ENCODE measurements around the gene ETNK1.

Gene ETNK1

DNA sequence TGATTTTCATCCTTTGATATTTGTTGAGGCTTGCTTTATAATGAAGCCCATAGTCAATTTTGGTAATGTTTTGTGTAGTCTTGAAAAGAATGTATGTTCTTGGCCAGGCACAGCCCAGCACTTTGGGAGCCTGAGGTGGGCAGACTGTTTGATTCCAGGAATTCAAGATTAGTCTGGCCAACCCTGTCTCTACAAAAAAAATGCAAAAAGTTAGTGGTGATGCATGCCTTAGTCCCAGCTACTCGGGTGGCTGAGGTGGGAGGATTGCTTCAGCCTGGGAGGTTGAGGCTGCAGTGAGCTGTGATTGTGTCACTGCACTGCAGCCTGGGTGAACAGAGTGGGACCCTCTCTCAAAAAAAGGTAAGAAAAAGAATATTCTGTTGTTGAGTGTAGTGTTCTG is 10.8 kb downstream of the ETNK1 start:
- DNase-seq = no peak

DNA sequence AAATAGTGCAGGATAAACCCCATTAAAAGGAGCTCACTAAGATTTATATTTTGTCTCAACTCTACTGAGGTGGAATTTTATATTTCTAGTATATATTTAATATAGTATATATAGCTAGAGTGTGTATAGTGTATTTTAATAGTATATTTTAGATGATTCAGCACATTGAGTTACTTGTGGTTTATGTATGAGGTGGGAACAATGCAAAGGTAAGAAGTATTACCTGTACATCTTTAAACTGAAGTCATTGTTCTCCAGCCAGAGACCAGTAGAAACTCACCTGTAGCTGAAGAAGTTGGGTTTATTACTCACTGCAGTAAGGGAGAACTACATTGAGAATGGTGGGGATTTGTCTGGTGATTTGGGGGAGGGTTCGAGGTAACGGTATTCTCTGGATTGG is 15.9 kb downstream of the ETNK1 start:
- DNase-seq = no peak

DNA sequence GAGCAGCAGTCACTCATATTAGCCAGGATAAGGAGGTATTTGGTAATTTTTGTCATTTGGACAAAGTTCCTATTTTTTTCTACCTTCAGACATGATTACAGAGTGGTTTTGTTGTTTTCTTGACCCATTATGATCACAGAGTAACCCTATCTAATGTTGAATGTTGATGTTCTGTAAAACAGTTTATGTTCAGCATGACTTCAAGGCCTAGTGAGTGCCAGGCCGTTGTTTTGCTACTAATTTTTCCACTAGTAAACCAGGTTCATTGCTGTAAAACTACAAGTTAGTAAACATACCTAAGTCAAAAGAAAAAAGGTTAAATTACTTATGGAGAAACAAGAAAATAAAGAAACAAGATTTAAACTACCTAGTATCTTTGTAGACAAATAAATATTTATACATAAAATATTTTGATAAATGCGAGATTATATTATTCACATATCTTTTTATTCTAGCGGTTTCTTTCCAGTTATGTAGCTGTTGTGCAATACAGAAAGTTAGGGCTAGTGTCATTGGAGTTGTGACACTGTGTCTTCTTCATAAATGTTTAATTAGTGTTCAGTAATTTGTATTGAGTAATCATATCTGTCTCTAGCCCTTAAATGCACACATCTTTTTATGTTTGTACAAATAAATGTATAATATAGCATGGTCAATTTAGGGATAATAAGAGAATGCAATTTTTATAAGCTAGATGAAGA is 16.5 kb downstream of the ETNK1 start:
- no peak for DNase-seq

DNA sequence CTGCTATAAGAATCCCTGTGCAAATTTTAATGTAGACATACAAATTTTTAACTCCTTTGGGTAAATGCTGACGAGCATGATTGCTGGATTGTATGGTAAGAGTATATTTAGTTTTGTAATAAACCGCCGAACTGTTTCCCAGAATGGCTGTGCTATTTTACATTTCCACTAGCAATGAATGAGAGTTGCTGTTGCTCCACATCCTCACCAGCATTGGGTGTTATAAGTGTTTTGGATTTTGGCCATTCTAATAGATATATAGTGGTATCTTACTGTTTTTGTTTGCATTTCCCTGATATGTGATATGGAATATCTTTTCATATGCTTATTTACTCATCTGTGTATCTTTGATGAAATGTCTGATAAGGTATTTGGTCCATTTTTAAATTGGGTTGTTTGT is 23.7 kb downstream of the ETNK1 start:
- DNase-seq = no peak

DNA sequence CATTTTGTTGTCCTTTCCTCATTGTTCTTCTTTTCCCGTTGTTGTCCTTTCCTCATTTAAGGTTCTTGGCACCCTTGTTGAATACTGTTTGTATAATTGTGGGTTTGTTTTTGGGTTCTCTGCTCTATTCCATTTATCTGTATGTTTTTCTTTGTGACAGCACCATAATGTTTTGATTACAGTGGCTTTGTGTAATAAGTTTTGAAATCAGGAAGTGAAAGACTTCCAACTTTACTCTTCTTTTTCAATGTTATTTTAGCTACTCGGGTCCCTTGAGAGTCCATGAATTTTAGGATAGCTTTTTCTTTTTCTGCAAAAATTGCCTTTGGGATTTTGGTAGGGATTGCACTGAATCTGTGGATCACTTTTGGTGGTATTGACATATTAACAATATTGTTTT is 28.1 kb downstream of the ETNK1 start:
- no peak for DNase-seq

DNA sequence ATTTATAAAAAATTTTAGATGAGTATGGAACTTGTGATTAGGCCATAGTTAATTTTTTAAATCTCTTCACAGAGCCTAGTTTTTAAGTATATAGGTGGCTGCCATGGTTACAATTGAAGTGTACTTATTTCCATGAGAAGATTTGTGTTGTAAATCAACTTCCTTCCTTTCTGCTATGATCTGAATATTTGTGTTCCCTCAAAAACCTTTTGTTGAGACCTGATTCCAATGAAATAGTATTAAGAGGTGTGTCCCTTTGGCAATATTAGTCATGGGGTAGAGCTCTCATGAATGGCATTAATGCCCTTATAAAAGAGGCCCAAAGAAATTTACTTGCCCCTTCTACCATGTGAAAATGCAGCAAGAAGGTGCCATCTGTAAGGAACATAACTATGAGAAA is 28.8 kb downstream of the ETNK1 start:
- DNase-seq = no peak

DNA sequence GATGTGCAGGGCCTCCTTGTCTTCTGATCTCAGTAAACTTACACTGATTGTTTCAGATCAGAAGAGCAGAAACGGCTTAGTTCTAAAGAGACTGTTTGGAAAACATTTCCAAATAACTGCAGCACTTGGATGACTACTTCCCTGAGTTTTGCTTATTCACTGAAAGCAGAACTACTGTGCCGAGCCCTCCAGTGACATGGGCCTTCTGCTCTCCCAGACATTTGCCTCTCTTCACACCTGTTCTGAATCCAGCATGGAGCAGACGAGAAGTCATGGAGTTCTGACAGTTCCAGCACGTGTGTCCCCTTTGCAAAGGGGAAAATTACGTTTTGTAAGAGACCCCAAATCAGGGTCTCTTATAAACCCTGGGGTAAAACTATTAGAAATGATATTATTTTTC is 31.4 kb downstream of the ETNK1 start:
- DNase-seq = no peak

DNA sequence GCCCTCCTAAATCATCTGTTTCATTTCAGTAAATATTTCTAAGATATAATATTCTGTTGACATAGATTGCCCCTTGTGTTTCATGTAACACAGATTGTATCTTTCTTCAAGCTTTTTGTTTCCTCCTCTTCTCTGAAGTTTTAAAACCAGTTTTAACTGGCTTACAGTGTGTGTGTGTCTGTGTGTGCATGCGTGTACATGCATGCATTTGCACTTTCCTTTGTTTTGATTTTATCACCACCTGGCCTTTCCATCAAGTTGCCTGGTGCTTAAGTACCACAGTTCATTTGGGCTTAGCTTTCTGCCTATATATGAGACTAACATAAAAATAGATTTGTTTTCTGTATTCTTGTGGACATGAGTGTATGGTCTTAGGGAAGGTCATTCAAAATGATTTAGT is 31.9 kb downstream of the ETNK1 start:
- DNase-seq = no peak

DNA sequence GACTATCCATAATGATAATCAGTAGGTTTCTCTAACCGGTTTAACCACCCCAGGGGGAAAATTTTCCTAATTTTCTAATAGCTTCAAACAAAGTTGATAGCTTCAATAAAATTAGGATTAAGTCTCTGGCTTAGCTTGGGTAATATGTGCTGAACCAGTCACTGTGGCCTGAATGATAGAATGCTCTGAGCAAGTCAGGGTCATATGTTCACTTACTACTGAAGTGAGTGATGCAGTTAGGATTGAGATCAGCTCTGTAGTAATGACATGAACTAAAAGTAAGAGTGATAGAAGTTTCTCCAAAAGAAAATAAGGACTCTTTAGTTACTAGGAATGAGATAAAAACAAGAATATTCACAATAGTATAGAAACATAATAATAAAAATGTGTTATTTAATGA is 32.6 kb downstream of the ETNK1 start:
- no peak for DNase-seq

DNA sequence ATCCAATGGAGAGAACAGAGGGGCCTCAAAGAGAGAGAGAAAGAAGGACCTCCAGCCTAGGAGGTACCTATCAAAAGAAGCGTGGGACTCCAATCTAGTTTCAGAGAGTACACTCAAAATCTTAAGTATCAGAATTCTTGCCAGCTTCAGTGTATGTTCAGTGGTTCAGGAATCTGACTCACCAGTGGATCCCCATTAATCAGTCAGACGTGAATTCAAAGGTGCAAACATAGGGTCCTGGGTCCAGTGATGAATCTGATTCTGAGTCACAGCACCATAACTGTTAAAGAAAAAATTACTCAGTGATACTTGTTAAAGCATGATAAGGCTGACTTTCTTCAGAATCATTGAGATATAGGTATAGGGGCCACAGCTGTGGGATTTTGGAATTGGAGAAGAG is 33.2 kb downstream of the ETNK1 start:
- DNase-seq = no peak

DNA sequence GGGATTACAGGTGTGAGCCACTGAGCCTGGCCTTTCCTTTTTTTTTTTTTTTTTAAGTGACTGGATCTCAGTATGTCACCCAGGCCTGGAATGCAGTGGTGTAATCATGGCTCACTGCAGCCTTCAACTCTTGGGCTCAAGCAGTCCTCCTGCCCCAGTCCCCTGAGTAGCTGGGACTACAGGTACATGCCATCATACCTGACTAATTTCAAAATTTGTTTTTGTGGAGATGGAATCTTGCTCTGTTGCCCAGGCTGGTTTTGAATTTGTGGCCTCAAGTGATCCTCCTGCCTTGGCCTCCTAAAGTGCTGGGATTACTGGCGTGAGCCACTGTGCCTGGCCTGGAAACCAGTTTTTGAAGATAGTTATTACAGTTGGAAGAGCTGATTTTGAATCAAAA is 37.4 kb downstream of the ETNK1 start:
- no peak for DNase-seq

DNA sequence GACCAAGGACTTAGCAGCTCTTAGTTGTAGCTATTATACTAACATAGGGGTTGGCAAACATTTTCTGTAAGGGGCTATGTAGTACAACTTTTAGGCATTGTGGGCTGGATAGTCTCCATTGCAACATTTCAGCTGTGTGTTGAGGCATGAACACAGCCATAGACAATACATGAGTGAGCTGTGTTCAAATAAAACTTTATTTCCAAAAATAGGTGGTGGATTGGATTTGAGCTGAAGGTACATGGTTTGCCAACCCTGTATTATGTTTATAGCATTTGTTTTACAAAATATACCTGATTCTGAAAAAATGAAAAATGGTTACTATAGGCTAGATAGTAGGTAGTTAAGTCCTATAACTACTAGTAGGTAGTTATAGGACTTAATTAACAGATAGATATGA is 40.5 kb downstream of the ETNK1 start:
- DNase-seq = no peak

DNA sequence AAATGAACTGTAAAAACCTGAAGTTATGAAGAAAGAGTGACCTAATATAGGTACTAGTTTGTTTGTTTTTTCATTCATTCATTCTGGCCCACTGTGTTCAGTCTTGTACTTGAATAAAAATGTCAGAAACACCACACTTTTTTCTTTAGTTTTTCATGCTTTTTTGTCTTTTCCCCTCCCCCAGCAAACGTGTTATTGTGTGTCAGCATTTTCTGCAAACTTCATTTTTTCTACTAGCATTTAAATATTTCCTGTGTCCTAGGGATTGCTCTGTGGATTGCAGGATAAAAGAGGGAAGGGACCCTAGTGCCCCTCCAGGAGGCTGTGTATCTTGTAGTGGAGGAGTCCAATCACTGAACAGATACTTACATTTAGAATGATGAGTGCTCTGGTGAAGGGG is 42.2 kb downstream of the ETNK1 start:
- DNase-seq = no peak

DNA sequence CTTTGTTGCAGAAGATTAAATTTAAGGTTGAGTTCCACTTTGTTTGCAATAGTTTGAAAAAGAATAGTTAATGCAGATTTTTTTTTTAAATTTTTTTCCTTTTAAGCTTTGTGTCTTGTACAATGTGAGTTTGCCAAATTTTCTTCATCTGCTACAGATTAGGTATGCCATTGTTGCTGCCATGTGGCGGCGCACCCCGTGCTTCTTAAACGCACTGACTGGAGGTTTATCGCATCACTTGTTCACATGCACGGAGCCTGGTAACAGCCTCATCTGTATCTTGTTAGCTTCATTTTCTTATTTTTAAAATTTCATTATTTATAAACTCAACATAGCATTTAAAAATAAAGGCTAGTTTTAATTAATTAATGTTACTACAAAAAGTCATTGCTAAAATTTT is 43.5 kb downstream of the ETNK1 start:
- no peak for DNase-seq

DNA sequence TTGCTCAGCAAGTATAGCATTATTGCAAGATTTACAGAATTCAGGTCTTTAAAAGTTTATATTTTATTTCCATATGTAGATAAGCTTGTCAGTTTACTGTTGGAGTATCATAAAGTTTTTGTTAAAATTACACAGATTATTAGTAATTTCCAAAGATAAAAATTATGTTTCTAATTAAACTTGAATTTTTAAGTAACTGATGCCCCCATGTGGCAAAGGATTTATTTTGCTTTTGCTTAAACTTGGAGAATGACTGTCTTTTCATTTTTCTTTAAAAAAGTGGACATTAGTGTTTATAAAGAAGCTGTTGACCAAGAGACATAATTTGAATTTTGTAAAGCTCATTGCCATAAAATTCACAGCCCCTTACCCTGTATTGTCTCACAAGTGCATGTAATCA is 45.8 kb downstream of the ETNK1 start:
- peak; percentile 10 for DNase-seq

DNA sequence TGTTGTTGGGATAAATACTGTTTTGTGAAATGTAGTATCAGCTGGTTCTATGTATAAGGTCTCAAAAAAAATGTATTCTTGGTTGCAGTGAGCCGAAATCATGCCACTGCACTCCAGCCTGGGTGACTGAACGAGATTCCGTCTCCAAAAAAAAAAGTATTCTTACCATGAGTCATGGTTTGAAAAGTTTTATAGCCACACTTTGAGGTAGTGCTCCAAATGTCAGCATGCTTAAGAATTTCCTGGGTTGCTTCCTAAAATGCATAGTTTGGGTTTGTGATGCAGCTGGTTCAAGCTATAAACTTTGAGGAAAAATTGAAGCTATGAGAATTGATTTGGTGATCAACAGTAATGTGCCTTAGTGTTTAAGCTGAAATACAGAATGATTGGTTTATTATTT is 48.0 kb downstream of the ETNK1 start:
- DNase-seq = no peak

DNA sequence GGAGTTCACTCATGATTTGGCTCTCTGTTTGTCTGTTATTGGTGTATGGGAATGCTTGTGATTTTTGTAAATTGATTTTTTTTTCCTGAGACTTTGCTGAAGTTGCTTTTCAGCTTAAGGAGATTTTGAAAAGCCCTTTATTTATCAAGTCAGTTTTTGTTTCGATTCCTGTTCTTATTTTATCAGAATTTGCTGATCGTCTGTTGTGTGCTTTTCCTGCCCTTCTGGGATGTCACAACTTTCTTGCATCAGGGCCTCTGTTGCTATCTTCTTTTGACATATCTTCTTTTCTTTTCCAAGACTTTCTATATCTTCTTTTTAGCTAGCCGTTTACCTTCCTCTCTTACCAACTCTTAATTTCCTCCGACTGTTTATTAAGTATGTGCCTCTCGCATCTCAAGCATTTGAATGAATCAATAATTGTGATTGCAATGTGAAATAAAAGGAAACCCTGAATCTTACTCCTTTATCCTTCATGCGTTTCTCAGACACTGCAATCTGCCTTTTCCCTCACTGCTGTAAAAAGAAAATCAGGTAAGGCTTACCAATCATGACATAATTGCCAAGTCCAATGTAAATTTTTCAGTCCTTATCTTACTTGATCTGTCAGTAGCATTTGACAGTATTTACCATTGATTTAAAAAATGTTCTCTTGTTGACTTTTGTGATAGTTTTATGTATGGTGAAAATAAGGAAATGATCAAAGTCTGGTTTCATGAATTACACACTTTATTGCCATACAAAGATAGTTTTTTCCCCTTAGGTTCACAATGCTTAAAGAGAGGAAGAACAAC is 53.0 kb downstream of the ETNK1 start:
- no peak for DNase-seq

DNA sequence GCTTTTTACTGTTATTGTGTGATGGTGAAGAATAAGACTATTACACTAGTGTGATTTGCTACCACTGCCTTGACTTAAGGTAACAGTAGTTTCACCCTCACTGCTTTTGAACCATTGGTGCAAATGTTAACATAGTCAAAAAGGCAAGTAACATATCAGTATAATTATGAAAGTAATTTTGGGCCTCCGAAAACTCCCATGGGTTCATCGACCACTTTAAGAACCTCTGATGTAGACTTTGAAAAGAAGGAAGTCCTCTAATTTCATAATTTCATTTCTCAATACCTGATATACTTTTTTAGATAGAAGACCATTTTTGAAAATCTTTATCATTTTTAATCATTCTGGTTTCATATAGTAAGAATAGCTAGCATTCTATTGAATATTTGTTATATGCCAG is 57.7 kb downstream of the ETNK1 start:
- no peak for DNase-seq

DNA sequence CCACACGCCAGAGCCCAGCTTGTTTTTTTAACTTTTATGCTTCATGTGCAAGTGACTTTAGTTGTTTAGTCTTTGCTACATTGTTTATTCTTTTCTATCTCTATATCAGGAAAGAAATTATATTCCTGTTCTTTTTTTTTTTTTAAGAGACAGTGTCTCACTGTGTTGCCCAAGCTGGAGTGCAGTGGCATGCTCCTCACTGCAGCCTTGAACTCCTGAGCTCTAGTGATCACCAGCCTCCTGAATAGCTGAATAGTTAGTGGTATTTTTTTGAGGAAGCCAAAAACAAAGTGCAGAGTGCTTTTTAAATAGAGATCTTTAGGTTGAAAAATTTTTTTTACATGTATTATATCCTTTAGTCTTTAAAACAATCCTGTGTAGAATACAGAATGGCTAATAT is 58.2 kb downstream of the ETNK1 start:
- no peak for DNase-seq

DNA sequence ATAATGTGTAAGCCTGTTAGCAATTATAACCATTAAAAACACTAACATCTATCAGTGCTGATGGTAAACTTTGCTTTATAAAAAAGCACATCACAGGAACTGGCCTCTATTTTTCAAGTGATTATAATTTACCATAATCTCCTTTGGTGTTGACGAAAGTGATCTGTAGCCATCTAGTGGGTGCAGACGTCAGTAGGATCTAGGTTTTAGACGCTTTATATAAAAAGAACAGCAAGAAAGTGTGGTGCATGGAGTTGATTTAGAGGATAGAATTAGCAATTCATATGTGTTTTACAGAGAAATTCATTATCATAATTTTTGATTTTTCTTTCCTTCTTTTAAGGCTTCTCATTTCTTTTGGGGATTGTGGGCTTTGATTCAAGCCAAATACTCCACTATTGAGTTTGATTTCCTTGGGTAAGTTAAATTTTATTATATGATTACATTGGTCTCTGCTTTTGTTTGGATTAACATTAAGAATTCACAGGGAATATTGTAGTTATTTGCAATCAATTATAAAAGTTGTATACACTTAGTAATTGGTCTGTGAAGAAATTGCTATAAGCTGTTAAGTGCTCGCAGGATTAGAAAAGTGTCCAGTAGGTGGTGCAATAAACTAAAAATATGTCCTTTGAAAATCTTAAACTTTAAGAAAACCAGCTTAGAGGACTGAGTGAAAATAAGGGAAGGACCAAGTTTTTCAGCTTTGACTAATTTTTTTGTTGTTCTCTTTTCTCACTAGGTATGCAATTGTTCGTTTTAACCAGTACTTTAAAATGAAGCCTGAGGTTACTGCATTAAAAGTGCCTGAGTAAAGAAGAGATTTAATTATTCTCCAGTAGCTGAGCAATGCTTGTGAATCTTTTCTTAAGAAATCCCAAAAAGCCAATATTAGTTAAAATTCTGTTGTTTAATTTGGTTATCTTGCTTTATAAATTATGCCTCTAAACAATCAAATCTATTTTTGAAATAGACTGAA is 59.5 kb downstream of the ETNK1 start:
- DNase-seq = peak; percentile 43

DNA sequence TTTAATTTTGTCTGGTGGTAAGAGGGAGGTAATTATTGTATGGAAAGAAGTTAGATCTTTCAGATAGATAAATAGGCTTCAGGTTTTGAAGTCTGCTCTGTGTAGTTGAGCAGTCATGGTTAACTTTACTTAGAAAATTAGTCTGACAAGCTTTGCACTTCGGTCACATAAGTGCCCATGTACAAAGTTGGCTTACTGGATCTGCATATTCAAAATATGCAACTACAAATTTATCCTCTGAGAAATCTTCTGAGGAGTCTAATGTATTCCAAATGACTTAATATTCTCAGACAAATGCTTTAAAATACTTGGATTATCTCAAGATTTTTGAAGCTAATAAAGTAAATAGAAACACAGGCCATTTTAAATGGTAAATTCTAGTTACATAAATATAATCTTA is 61.2 kb downstream of the ETNK1 start:
- DNase-seq = no peak

DNA sequence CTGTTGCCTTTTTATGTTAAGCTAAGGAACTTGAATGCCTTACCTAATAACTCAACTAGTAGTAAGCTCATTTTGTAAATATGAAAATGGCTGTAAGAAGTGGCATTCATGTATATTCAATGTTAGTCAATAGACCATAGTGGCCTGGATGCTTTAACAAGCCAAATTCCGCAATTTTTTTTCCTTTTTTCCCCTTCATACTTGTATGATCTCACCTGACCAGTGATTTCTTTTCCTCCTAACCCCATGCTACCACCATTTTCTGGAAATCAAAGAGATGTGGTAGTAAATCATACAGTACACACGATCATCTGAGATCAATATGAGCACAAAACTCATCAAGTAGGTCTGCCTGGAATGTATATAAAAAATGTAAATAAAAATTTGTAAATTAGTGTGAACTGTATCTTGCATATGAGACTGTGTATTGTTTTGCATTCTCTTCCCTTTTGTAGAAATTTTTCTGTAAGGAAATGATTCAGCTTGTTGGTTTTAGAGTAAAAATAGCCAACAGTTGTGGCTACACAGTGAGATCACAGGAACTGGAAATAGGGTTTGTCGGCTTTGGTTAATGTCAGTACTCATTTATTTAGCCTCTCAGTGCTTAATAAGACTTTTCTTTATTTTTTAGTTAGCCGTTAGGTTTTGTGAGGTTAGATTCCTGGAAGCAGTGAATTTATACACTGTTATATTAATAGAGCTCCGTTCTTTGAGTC is 62.5 kb downstream of the ETNK1 start:
- peak; percentile 19 for DNase-seq

DNA sequence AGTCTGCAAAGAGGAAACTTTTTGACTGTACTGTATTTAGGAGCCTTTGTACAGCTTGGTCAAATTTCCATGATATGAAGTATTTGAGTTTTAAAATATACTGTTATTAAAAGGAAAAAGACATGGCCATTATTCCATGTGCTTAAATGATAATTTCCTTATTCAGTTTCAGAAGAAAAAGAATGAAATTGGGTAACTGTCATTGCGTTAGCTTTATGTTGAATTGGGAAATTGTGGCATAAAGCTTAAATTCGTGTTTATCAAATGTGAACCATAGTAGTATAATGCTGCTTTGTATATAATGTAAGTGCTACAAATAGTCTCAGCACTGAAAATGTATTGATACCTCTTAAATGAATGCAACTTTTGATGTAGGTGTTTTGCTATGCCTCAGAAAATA is 64.9 kb downstream of the ETNK1 start:
- no peak for DNase-seq

All from CD4-positive, alpha-beta T cell treated with Interleukin-21 for 1 hour (primary cell).